Thyroid gland (tissue), 4 donors: ENCODE measurements around the gene GAREM1. TPM values are rescaled to one million over a fixed set of nuclear protein-coding genes. Genes with fewer than 3 reads are reported as not detected.

ENCODE experiments used
- DNase-seq, 2 donors: peaks; one replicate each; pipeline ENCODE4 v3.0.0-alpha.2; 2019
- H3K27ac ChIP-seq, 3 donors: fragments of 200-600 bp; sonication (generic); 1 replicate in 2 of 3; 2 replicates in 1 of 3; pipeline ENCODE4 v1.5.1; 2016 to 2019; ENCODE audit warnings: mild to moderate bottlenecking in 1 of 3, moderate library complexity in 1 of 3
- H3K27me3 ChIP-seq: fragments of 200-600 bp; sonication (generic); one replicate; pipeline ENCODE4 v1.5.1; 2019
- H3K36me3 ChIP-seq, 2 donors: fragments of 200-600 bp; sonication (generic); one replicate each; pipeline ENCODE4 v1.5.1; 2016 to 2019
- H3K4me1 ChIP-seq, 2 donors: fragments of 200-600 bp; sonication (generic); one replicate each; pipeline ENCODE4 v1.5.1; 2017 to 2019
- H3K4me3 ChIP-seq, 3 donors: fragments of 200-600 bp; sonication (generic); replicated peaks in 1 of 3; 1 replicate in 2 of 3; 2 replicates in 1 of 3; pipeline ENCODE4 v1.5.1; 2016; ENCODE audit warnings: mild to moderate bottlenecking in 1 of 3
- H3K9me3 ChIP-seq: fragments of 200-600 bp; sonication (generic); one replicate; pipeline ENCODE4 v1.5.1; 2017
- POLR2A ChIP-seq, 2 donors: fragments of 450-650 bp; IDR thresholded peaks; one replicate each; pipeline ENCODE4 v1.6.1; 2017; ENCODE audit warnings: antibody characterized with exemption in 2 of 2, mild to moderate bottlenecking in 2 of 2, moderate library complexity in 1 of 2
- WGBS, 2 donors: methylation state at CpG; one replicate each; pipeline ENCODE4 v1.1.5; 2017; 5-methylcytosine and 5-hydroxymethylcytosine counted together
- intact Hi-C: fragments of 100-400 bp; cut with DNase I; formaldehyde crosslinking; loops from one replicate; pipeline ENCODE4 v1.15.1; 2023
- total RNA-seq, 4 donors: library from RNA; depleted of rRNA; stranded (reverse); fragments of >200 nt; gene quantifications; one replicate each; pipeline ENCODE4 v1.2.3, GENCODE V29; 2016
- TF ChIP-seq, protein P1 (sequence below), 6 experiments: fragments of 200-600 bp in 3 of 6; fragments of 450-650 bp in 3 of 6; sonication (generic) in 3 of 6; IDR thresholded peaks; one replicate each; pipeline ENCODE4 v1.5.1; 2016 to 2019; ENCODE audit warnings: antibody characterized with exemption in 6 of 6, mild to moderate bottlenecking in 2 of 6, inconsistent platforms in 1 of 6, moderate library complexity in 1 of 6

The GAREM1 gene
- total RNA-seq, 4 donors from 2014 or later, result 4.6 to 6.8 (median 5.8) TPM

DNA sequence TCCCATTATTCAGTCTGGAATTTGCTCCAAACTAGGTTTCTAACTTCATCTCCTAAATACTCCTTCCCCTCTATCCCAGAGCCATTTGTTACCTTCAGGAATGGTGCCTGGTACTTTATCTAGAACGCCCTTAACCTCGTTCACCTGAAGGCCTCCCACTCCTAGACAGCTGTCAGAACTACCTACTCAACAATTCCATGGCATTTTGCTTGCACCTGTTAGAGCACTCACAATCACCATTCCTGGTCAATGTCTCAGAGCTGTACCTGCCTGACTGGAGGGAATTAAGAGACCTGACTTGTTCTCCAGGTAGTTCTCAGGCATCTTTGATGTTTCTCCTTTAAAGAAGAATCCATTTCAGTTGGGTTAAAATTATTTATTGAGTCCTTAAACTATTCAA lies 88.9 kb downstream of the GAREM1 start:
- Histone ChIP-seq H3K4me3 (no peak overlapping the region), H3K27ac (no peak overlapping the region), H3K4me1 (peaks cover 6 to 9% of the 10 kb centered on the region in 2 donors), H3K27me3 (no peaks in the 10 kb centered on the region), H3K36me3 (no peaks in the 10 kb centered on the region), H3K9me3 (no peaks in the 10 kb centered on the region)
- no peak for DNase-seq
- 83 to 84% methylated on average over 2 of the region's 2 CpGs for WGBS, 2 donors
- TF ChIP-seq, protein P1, sequence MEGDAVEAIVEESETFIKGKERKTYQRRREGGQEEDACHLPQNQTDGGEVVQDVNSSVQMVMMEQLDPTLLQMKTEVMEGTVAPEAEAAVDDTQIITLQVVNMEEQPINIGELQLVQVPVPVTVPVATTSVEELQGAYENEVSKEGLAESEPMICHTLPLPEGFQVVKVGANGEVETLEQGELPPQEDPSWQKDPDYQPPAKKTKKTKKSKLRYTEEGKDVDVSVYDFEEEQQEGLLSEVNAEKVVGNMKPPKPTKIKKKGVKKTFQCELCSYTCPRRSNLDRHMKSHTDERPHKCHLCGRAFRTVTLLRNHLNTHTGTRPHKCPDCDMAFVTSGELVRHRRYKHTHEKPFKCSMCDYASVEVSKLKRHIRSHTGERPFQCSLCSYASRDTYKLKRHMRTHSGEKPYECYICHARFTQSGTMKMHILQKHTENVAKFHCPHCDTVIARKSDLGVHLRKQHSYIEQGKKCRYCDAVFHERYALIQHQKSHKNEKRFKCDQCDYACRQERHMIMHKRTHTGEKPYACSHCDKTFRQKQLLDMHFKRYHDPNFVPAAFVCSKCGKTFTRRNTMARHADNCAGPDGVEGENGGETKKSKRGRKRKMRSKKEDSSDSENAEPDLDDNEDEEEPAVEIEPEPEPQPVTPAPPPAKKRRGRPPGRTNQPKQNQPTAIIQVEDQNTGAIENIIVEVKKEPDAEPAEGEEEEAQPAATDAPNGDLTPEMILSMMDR (IDR thresholded peaks at IDR 0.05), result no peak
- TF ChIP-seq POLR2A (IDR thresholded peaks at IDR 0.05), result no peak
- intact Hi-C loops, result loop anchor here (10.0 kb wide), 1 partner anchor 57 kb away; no protein-coding TSS in a partner anchor

DNA sequence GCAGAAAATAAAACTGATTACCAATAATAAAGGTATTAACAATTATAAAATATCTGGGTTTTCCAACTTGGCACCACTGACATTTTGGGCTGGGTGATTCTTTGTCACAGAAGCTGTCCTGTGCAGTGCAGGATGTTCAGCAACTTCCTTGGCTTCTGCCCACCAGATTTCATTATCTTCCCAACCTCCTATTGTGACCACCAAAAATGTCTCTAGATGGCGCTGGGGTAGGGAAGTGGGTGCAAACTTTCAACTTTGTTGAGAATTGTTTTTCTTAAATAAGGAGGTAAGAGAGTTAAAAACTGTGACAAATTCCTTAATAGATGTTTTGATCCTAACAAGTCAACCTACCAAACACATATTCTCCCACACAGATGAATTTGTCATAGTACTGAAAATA lies 90.1 kb downstream of the GAREM1 start:
- Histone ChIP-seq H3K27ac (no peak overlapping the region), H3K4me3 (no peak overlapping the region), H3K4me1 (peaks cover 0 to 2% of the 10 kb centered on the region in 2 donors), H3K36me3 (no peaks in the 10 kb centered on the region), H3K9me3 (no peaks in the 10 kb centered on the region), H3K27me3 (no peaks in the 10 kb centered on the region)
- no peak for DNase-seq
- TF ChIP-seq, protein P1 (IDR thresholded peaks at IDR 0.05), result no peak
- TF ChIP-seq POLR2A (IDR thresholded peaks at IDR 0.05), result no peak
- intact Hi-C loops, result loop anchor here (10.0 kb wide), 1 partner anchor 56 kb away; no protein-coding TSS in a partner anchor
- 90 to 94% methylated on average over 1 of the region's 1 CpG for WGBS, 2 donors

DNA sequence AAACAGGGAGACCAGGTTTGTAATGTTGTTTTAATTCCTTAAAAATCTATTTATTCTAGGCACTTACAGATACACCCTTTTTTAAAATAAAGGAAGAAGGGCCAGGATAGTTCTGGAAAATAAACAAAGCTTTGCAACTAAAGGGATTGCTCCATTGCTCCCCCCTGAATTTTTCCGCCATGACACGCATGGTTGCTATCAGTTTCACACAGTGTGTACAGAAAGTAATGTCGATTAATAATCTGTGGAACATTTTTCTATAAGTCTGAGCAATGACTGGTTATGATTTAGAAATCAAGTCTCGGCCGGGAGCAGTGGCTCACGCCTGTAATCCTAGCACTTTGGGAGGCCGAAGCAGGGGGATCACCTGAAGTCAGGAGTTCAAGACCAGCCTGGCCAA lies 90.8 kb downstream of the GAREM1 start:
- Histone ChIP-seq H3K36me3 (no peaks in the 10 kb centered on the region), H3K27me3 (no peaks in the 10 kb centered on the region), H3K4me1 (no peaks in the 10 kb centered on the region), H3K27ac (no peak overlapping the region), H3K9me3 (no peaks in the 10 kb centered on the region), H3K4me3 (no peak overlapping the region)
- TF ChIP-seq, protein P1 (IDR thresholded peaks at IDR 0.05), result no peak
- TF ChIP-seq POLR2A (IDR thresholded peaks at IDR 0.05), result no peak
- 96 to 97% methylated on average over 7 of the region's 7 CpGs for WGBS, 2 donors
- intact Hi-C loops, result loop anchor here (10.0 kb wide), 1 partner anchor 55 kb away; no protein-coding TSS in a partner anchor
- no peak for DNase-seq

DNA sequence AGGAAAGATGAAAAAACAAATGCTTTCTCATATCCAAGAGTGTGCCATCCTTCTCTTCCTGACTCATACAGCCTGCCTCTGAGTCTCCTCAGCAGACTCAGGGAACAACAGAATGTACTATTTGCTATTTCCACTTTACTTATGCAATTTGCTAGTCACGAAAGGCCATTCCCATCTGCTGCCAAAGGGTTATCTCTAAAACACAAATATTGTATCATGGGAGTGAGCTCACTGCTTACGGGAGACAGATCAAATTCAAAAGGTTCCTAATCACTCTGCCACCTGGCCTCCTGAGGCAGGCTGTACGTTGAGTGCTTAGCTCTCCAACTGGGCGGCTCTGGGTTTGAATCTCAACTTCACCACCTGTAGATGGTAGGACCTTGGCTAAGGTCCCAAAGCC lies 92.0 kb downstream of the GAREM1 start:
- TF ChIP-seq, protein P1 (IDR thresholded peaks at IDR 0.05), result no peak
- no peak for TF ChIP-seq POLR2A (IDR thresholded peaks at IDR 0.05)
- no peaks in the 10 kb centered on the region for H3K27me3 ChIP-seq
- H3K27ac ChIP-seq, result no peak overlapping the region
- intact Hi-C loops, result no loop called here
- no peak overlapping the region for H3K4me3 ChIP-seq
- H3K9me3 ChIP-seq, result no peaks in the 10 kb centered on the region
- WGBS, 2 donors, result 83 to 98% methylated on average over 4 of the region's 4 CpGs
- no peaks in the 10 kb centered on the region for H3K36me3 ChIP-seq
- no peak for DNase-seq
- H3K4me1 ChIP-seq, result peaks cover 0 to 6% of the 10 kb centered on the region in 2 donors

DNA sequence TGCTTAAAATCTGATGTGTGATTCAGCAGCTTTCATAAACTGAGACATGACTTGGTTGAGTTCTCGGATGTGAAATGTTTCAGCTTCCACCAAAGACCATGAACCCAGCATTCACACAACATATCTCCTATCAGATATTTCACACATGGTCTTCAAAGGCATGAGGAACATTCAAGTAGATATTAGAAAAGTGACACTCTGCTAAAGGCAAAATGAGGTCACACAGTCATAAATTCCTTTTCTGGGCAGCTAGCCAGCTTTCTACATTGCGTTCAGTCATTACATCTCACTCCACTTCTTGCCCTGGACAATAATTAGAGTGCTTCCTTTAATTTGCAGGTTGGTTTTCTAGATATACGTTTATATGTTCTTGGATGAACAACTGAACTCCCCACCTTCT lies 96.7 kb downstream of the GAREM1 start:
- Histone ChIP-seq H3K36me3 (no peaks in the 10 kb centered on the region), H3K27me3 (no peaks in the 10 kb centered on the region), H3K4me1 (peaks cover 8 to 16% of the 10 kb centered on the region in 2 donors), H3K4me3 (no peak overlapping the region), H3K9me3 (no peaks in the 10 kb centered on the region), H3K27ac (no peak overlapping the region)
- 49 to 52% methylated on average over 3 of the region's 3 CpGs for WGBS, 2 donors
- DNase-seq, result peak in 1 of 2 donors; percentile 12
- TF ChIP-seq POLR2A (IDR thresholded peaks at IDR 0.05), result no peak
- TF ChIP-seq, protein P1 (IDR thresholded peaks at IDR 0.05), result no peak
- intact Hi-C loops, result no loop called here
